ENCODE measurements around the gene DTD1.

DTD1 gene

GRCh38 chr20:18625907-18626655 is 38.2 kb downstream of the DTD1 start:
- Histone ChIP-seq H3K9ac (no peak overlapping the region), H3K27me3 (no peaks in the 10 kb centered on the region), H3K36me3 (no peaks in the 10 kb centered on the region), H3K4me3 (no peak overlapping the region), H3K4me1 (no peaks in the 10 kb centered on the region), H3K27ac (no peak overlapping the region), H3K9me3 (replicated peaks in 1 of 11) (0 out of 22 replicates have a peak, but pooled peaks cover 0 to 6% (median 0%) of the 10 kb centered on the region in 11 experiments), H4K20me1 (no peaks in the 10 kb centered on the region), H3K4me2 (no peak overlapping the region)
- TF ChIP-seq Cebpa-rat (IDR thresholded peaks at IDR 0.05): no peak

GRCh38 chr20:18628330-18628920 is 40.6 kb downstream of the DTD1 start:
- H3K4me2 ChIP-seq: no peak overlapping the region
- H3K9ac ChIP-seq: no peak overlapping the region
- no peak overlapping the region for H3K4me3 ChIP-seq
- H4K20me1 ChIP-seq: no peaks in the 10 kb centered on the region
- no peak overlapping the region for H3K27ac ChIP-seq
- 0 out of 22 replicates have a peak, but pooled peaks cover 0 to 6% (median 0%) of the 10 kb centered on the region in 11 experiments for H3K9me3 ChIP-seq (replicated peaks in 1 of 11)
- no peaks in the 10 kb centered on the region for H3K36me3 ChIP-seq
- TF ChIP-seq Cebpa-rat (IDR thresholded peaks at IDR 0.05): no peak
- H3K27me3 ChIP-seq: no peaks in the 10 kb centered on the region
- no peaks in the 10 kb centered on the region for H3K4me1 ChIP-seq

- no peak overlapping the region for H3K27ac ChIP-seq
- H4K20me1 ChIP-seq: no peaks in the 10 kb centered on the region
- H3K36me3 ChIP-seq: no peaks in the 10 kb centered on the region
- no peaks in the 10 kb centered on the region for H3K27me3 ChIP-seq
- no peak overlapping the region for H3K4me2 ChIP-seq
- peaks cover 0 to 7% (median 0%) of the 10 kb centered on the region in 10 experiments; a peak in 2 of 20 replicates for H3K4me1 ChIP-seq
- H3K9ac ChIP-seq: no peak overlapping the region
- no peak overlapping the region for H3K4me3 ChIP-seq
- TF ChIP-seq Cebpa-rat (IDR thresholded peaks at IDR 0.05): no peak
- H3K9me3 ChIP-seq (replicated peaks in 1 of 11): 0 out of 22 replicates have a peak, but pooled peaks cover 0 to 6% (median 0%) of the 10 kb centered on the region in 11 experiments
Observed at GRCh38 chr20:18632196-18632789, 44.4 kb downstream of the DTD1 start.

GRCh38 chr20:18633411-18633810 is 45.6 kb downstream of the DTD1 start:
- peaks cover 0 to 8% (median 0%) of the 10 kb centered on the region in 10 experiments; a peak in 2 of 20 replicates for H3K4me1 ChIP-seq
- no peaks in the 10 kb centered on the region for H4K20me1 ChIP-seq
- no peak for TF ChIP-seq Cebpa-rat (IDR thresholded peaks at IDR 0.05)
- H3K9ac ChIP-seq: no peak overlapping the region
- no peak overlapping the region for H3K27ac ChIP-seq
- H3K36me3 ChIP-seq: no peaks in the 10 kb centered on the region
- H3K27me3 ChIP-seq: no peaks in the 10 kb centered on the region
- H3K4me2 ChIP-seq: no peak overlapping the region
- 0 out of 22 replicates have a peak, but pooled peaks cover 0 to 6% (median 0%) of the 10 kb centered on the region in 11 experiments for H3K9me3 ChIP-seq (replicated peaks in 1 of 11)
- H3K4me3 ChIP-seq: no peak overlapping the region

- no peaks in the 10 kb centered on the region for H3K27me3 ChIP-seq
- H3K36me3 ChIP-seq: no peaks in the 10 kb centered on the region
- H3K4me3 ChIP-seq: no peak overlapping the region
- 0 out of 22 replicates have a peak, but pooled peaks cover 0 to 4% (median 0%) of the 10 kb centered on the region in 11 experiments for H3K9me3 ChIP-seq (replicated peaks in 1 of 11)
- TF ChIP-seq Cebpa-rat (IDR thresholded peaks at IDR 0.05): no peak
- H3K4me1 ChIP-seq: peaks cover 0 to 11% (median 3%) of the 10 kb centered on the region in 10 experiments; a peak in 13 of 20 replicates
- H3K9ac ChIP-seq: no peak overlapping the region
- H3K4me2 ChIP-seq: no peak overlapping the region
- H4K20me1 ChIP-seq: no peaks in the 10 kb centered on the region
- H3K27ac ChIP-seq: no peak overlapping the region
Observed at GRCh38 chr20:18634501-18634900, 46.6 kb downstream of the DTD1 start.

- H3K27ac ChIP-seq: no peak overlapping the region
- H3K36me3 ChIP-seq: no peaks in the 10 kb centered on the region
- no peak overlapping the region for H3K4me2 ChIP-seq
- H3K27me3 ChIP-seq: no peaks in the 10 kb centered on the region
- H3K9me3 ChIP-seq (replicated peaks in 1 of 11): no peaks in the 10 kb centered on the region
- no peak for TF ChIP-seq Cebpa-rat (IDR thresholded peaks at IDR 0.05)
- no peak overlapping the region for H3K4me3 ChIP-seq
- H4K20me1 ChIP-seq: no peaks in the 10 kb centered on the region
- H3K9ac ChIP-seq: no peak overlapping the region
- peaks cover 0 to 16% (median 8%) of the 10 kb centered on the region in 10 experiments; a peak in 15 of 20 replicates for H3K4me1 ChIP-seq
Observed at GRCh38 chr20:18635380-18635779, 47.5 kb downstream of the DTD1 start.

GRCh38 chr20:18637224-18637623 is 49.4 kb downstream of the DTD1 start:
- H3K4me2 ChIP-seq: peak overlapping the region in 5 of 11 experiments; percentile 5 to 37 (median 29); a peak in 5 of 22 replicates
- H3K4me1 ChIP-seq: peaks cover 0 to 16% (median 8%) of the 10 kb centered on the region in 10 experiments; a peak in 15 of 20 replicates
- no peak overlapping the region for H3K4me3 ChIP-seq
- no peaks in the 10 kb centered on the region for H3K27me3 ChIP-seq
- no peak for TF ChIP-seq Cebpa-rat (IDR thresholded peaks at IDR 0.05)
- no peak overlapping the region for H3K9ac ChIP-seq
- no peaks in the 10 kb centered on the region for H4K20me1 ChIP-seq
- no peak overlapping the region for H3K27ac ChIP-seq
- no peaks in the 10 kb centered on the region for H3K9me3 ChIP-seq (replicated peaks in 1 of 11)
- H3K36me3 ChIP-seq: no peaks in the 10 kb centered on the region

- TF ChIP-seq Cebpa-rat (IDR thresholded peaks at IDR 0.05): no peak
- Histone ChIP-seq H3K36me3 (no peaks in the 10 kb centered on the region), H3K27me3 (no peaks in the 10 kb centered on the region), H3K4me3 (no peak overlapping the region), H3K27ac (no peak overlapping the region), H3K9me3 (replicated peaks in 1 of 11) (no peaks in the 10 kb centered on the region), H3K4me1 (peaks cover 0 to 16% (median 8%) of the 10 kb centered on the region in 10 experiments; a peak in 15 of 20 replicates), H4K20me1 (no peaks in the 10 kb centered on the region), H3K9ac (no peak overlapping the region), H3K4me2 (no peak overlapping the region)
Observed at GRCh38 chr20:18638768-18639167, 50.9 kb downstream of the DTD1 start.

GRCh38 chr20:18639501-18639979 is 51.7 kb downstream of the DTD1 start:
- H3K27me3 ChIP-seq: no peaks in the 10 kb centered on the region
- H3K27ac ChIP-seq: no peak overlapping the region
- H3K4me2 ChIP-seq: peak overlapping the region; percentile 9 to 72 (median 29); a peak in 19 of 22 replicates
- no peak overlapping the region for H3K9ac ChIP-seq
- no peak for TF ChIP-seq Cebpa-rat (IDR thresholded peaks at IDR 0.05)
- no peaks in the 10 kb centered on the region for H3K9me3 ChIP-seq (replicated peaks in 1 of 11)
- no peaks in the 10 kb centered on the region for H4K20me1 ChIP-seq
- H3K4me3 ChIP-seq: no peak overlapping the region
- peaks cover 0 to 16% (median 8%) of the 10 kb centered on the region in 10 experiments; a peak in 15 of 20 replicates for H3K4me1 ChIP-seq
- H3K36me3 ChIP-seq: no peaks in the 10 kb centered on the region
